B cell (primary cell): ENCODE measurements around the gene TTLL11. TPM values are rescaled to one million over a fixed set of nuclear protein-coding genes. Genes with fewer than 3 reads are reported as not detected.

Experiments
- ATAC-seq: fragments of 200-7000 bp; cut with Tn5 transposase; one replicate; pipeline ENCODE4 v1.10.0; 2021; ENCODE audit warnings: low read depth, mild to moderate bottlenecking, moderate number of reproducible peaks, moderate library complexity
- CTCF ChIA-PET: fragments of 350-600 bp; sonication (Branson Sonifier 250); formaldehyde crosslinking; loops from one replicate; lab custom pipeline; 2021; ENCODE audit warnings: antibody characterized with exemption, inconsistent platforms; lab: Charles Lee
- POLR2A ChIA-PET: fragments of 350-600 bp; sonication (Branson Sonifier 250); formaldehyde crosslinking; loops from one replicate; lab custom pipeline; 2021; ENCODE audit warnings: antibody characterized with exemption; lab: Charles Lee
- DNase-seq: peaks from one replicate; pipeline ENCODE4 v3.0.0; 2013
- H2AFZ ChIP-seq: 2 replicates; pipeline ENCODE4 v1.6.1; 2012; ENCODE audit warnings: mild to moderate bottlenecking, low read depth, low read length; ENCODE audit not compliant: insufficient read depth, poor library complexity, severe bottlenecking
- H3K27ac ChIP-seq, 2 donors: 1 replicate in 1 of 2; 2 replicates in 1 of 2; pipeline ENCODE4 v1.5.1; 2012 to 2013; ENCODE audit warnings: low read length in 2 of 2, mild to moderate bottlenecking in 2 of 2, moderate library complexity in 1 of 2
- H3K27me3 ChIP-seq, 4 experiments: fragments of 200-600 bp in 1 of 4; sonication (generic) in 1 of 4; replicated peaks in 1 of 4; 1 replicate in 2 of 4; 2 replicates in 2 of 4; pipeline versions ENCODE4 v1.6.1 to v1.7.0; 2013 to 2016; ENCODE audit warnings: low read length in 3 of 4, mild to moderate bottlenecking in 2 of 4, mixed read lengths in 1 of 4, moderate library complexity in 1 of 4; ENCODE audit not compliant: insufficient read depth in 4 of 4, control insufficient read depth in 3 of 4; ENCODE audit errors: control extremely low read depth in 1 of 4
- H3K36me3 ChIP-seq, 2 experiments: replicated peaks in 1 of 2; 1 replicate in 1 of 2; 2 replicates in 1 of 2; pipeline versions ENCODE4 v1.6.1 to v1.7.1; 2013; ENCODE audit warnings: low read length in 1 of 2; ENCODE audit not compliant: insufficient read depth in 2 of 2, control insufficient read depth in 1 of 2; ENCODE audit errors: control extremely low read depth in 1 of 2, extremely low read depth in 1 of 2
- H3K4me1 ChIP-seq, 2 donors: fragments of 200-600 bp in 1 of 2; sonication (generic) in 1 of 2; 1 replicate in 1 of 2; 2 replicates in 1 of 2; pipeline versions ENCODE4 v1.5.1 to v1.6.1; 2013 to 2017; ENCODE audit warnings: low read length in 2 of 2; ENCODE audit not compliant: control insufficient read depth in 2 of 2, insufficient read depth in 2 of 2
- H3K4me2 ChIP-seq: replicated peaks from 2 replicates; pipeline ENCODE3; 2012; ENCODE audit warnings: mild to moderate bottlenecking, low read depth, low read length; ENCODE audit not compliant: poor library complexity, severe bottlenecking
- H3K4me3 ChIP-seq, 5 experiments: fragments of 200-600 bp in 1 of 5; sonication (generic) in 1 of 5; 1 replicate in 3 of 5; 2 replicates in 2 of 5; pipeline versions ENCODE4 v1.5.1 to v1.7.0; 2011 to 2016; ENCODE audit warnings: low read length in 4 of 5, mild to moderate bottlenecking in 4 of 5, low read depth in 2 of 5, control low read depth in 1 of 5, moderate library complexity in 1 of 5; ENCODE audit not compliant: insufficient read depth in 1 of 5; ENCODE audit errors: control extremely low read depth in 1 of 5, extremely low read depth in 1 of 5
- H3K79me2 ChIP-seq: fragments of 200-600 bp; sonication (generic); one replicate; pipeline ENCODE4 v1.6.0; 2016; ENCODE audit warnings: low read length; ENCODE audit not compliant: control insufficient read depth, insufficient read depth
- H3K9ac ChIP-seq: fragments of 200-600 bp; sonication (generic); 2 replicates; pipeline ENCODE4 v1.6.1; 2017; ENCODE audit warnings: mild to moderate bottlenecking, low read length, moderate library complexity
- H3K9me3 ChIP-seq, 3 donors: one replicate each; pipeline versions ENCODE4 v1.6.1 to v1.7.1; 2013; ENCODE audit warnings: low read length in 2 of 3; ENCODE audit not compliant: control insufficient read depth in 2 of 3, insufficient read depth in 1 of 3; ENCODE audit errors: control extremely low read depth in 1 of 3
- H4K20me1 ChIP-seq: 2 replicates; pipeline ENCODE4 v1.6.0; 2012; ENCODE audit warnings: mild to moderate bottlenecking, low read length; ENCODE audit not compliant: insufficient read depth, control insufficient read depth, poor library complexity, severe bottlenecking
- H3K27ac Mint-ChIP-seq: one replicate; pipeline ENCODE4 v1.8.0; 2021; ENCODE audit warnings: mixed read lengths
- H3K27me3 Mint-ChIP-seq: one replicate; pipeline ENCODE4 v1.8.0; 2021; ENCODE audit warnings: mixed read lengths
- H3K4me1 Mint-ChIP-seq: one replicate; pipeline ENCODE4 v1.8.0; 2021; ENCODE audit warnings: mixed read lengths
- H3K4me3 Mint-ChIP-seq: one replicate; pipeline ENCODE4 v1.8.0; 2021; ENCODE audit warnings: mixed read lengths
- H3K9me3 Mint-ChIP-seq: one replicate; pipeline ENCODE4 v1.8.0; 2022; ENCODE audit warnings: mixed read lengths; ENCODE audit not compliant: insufficient read depth
- CTCF ChIP-seq: fragments of 200-600 bp; IDR thresholded peaks from one replicate; pipeline ENCODE4 v1.8.0; 2022; ENCODE audit warnings: antibody characterized with exemption, mild to moderate bottlenecking
- EZH2 ChIP-seq: IDR thresholded peaks from 2 replicates; pipeline ENCODE4 v1.6.1; 2012; ENCODE audit warnings: borderline replicate concordance, low read depth, mild to moderate bottlenecking, moderate library complexity, low read length; ENCODE audit not compliant: insufficient read depth, poor library complexity, severe bottlenecking
- WGBS: methylation state at CpG from one replicate; pipeline ENCODE4 v1.1.5; 2013; ENCODE audit warnings: missing lambda C conversion rate; ENCODE audit not compliant: insufficient coverage; 5-methylcytosine and 5-hydroxymethylcytosine counted together
- intact Hi-C: fragments of 100-400 bp; cut with micrococcal nuclease; formaldehyde crosslinking; loops from one replicate; pipeline ENCODE4 v1.10.0; 2022
- polyA plus RNA-seq: library from polyadenylated mRNA; depleted of rRNA; stranded (reverse); fragments of >200 nt; gene quantifications from 2 replicates; pipeline ENCODE4 v1.2.3, GENCODE V29; 2012
- total RNA-seq, 2 donors: library from RNA; stranded (reverse); fragments of 120-200 nt in 1 of 2; gene quantifications; 1 replicate in 1 of 2; 2 replicates in 1 of 2; pipeline versions ENCODE4 v1.2.3 to v1.2.4, GENCODE V29; 2013 to 2022

TTLL11 gene
- total and polyA plus RNA-seq, 2 donors (not counting 1 experiment from before 2014, with no cell fraction given): 3.6 to 3.8 TPM

- H3K4me1 Mint-ChIP-seq: peaks cover 3% of the 10 kb centered on the region
- H3K4me1 ChIP-seq: no peaks in the 10 kb centered on the region
- H3K4me3 Mint-ChIP-seq: no peak overlapping the region
- intact Hi-C loops: no loop called here
- H2AFZ ChIP-seq: no peak overlapping the region
- ATAC-seq: no peak
- peaks cover 2% of the 10 kb centered on the region for H3K9me3 Mint-ChIP-seq
- H3K27me3 ChIP-seq: peaks cover 0 to 3% (median 0%) of the 10 kb centered on the region in 4 experiments
- no peak for DNase-seq
- no peak overlapping the region for H3K27ac Mint-ChIP-seq
- TF ChIP-seq CTCF (no peak), EZH2 (no peak)
- no peaks in the 10 kb centered on the region for H3K27me3 Mint-ChIP-seq
- POLR2A ChIA-PET: no interaction called here
- no peaks in the 10 kb centered on the region for H3K79me2 ChIP-seq
- no peaks in the 10 kb centered on the region for H4K20me1 ChIP-seq
- H3K27ac ChIP-seq: no peak overlapping the region
- H3K4me3 ChIP-seq: no peak overlapping the region
- H3K9ac ChIP-seq: no peak overlapping the region
- no peaks in the 10 kb centered on the region for H3K9me3 ChIP-seq
- CTCF ChIA-PET: interaction anchor here (0.5 kb wide), 1 partner anchor 36 kb away, joined by 3 read pairs; no protein-coding TSS in a partner anchor
- H3K36me3 ChIP-seq: no peaks in the 10 kb centered on the region
- no peak overlapping the region for H3K4me2 ChIP-seq
- WGBS: 97% methylated on average over 3 of the region's 4 CpGs
These were observed 34.4 kb downstream of the TTLL11 start for GRCh38 chr9:122058709-122059108.

- H3K79me2 ChIP-seq: no peaks in the 10 kb centered on the region
- no peaks in the 10 kb centered on the region for H3K9me3 ChIP-seq
- ChIA-PET CTCF (interaction anchor here (0.5 kb wide), 1 partner anchor 35 kb away, joined by 3 read pairs; no protein-coding TSS in a partner anchor), POLR2A (no interaction called here)
- no peak for TF ChIP-seq EZH2
- TF ChIP-seq CTCF: no peak
- Mint-ChIP-seq H3K27ac (no peak overlapping the region), H3K9me3 (peaks cover 2% of the 10 kb centered on the region), H3K4me3 (no peak overlapping the region), H3K4me1 (peaks cover 3% of the 10 kb centered on the region), H3K27me3 (no peaks in the 10 kb centered on the region)
- no peak overlapping the region for H3K27ac ChIP-seq
- intact Hi-C loops: no loop called here
- H4K20me1 ChIP-seq: no peaks in the 10 kb centered on the region
- no peak overlapping the region for H3K9ac ChIP-seq
- ATAC-seq (no peak), DNase-seq (no peak)
- no peaks in the 10 kb centered on the region for H3K36me3 ChIP-seq
- H3K27me3 ChIP-seq: peaks cover 0 to 3% (median 0%) of the 10 kb centered on the region in 4 experiments
- H3K4me2 ChIP-seq: no peak overlapping the region
- no peak overlapping the region for H3K4me3 ChIP-seq
- H2AFZ ChIP-seq: no peak overlapping the region
- WGBS: 90% methylated on average over 2 of the region's 4 CpGs
- no peaks in the 10 kb centered on the region for H3K4me1 ChIP-seq
These were observed 35.1 kb downstream of the TTLL11 start for GRCh38 chr9:122058051-122058450.
